H1 (cell line): ENCODE results near the gene RNF4. TPM values are rescaled to one million over a fixed set of nuclear protein-coding genes. Genes with fewer than 3 reads are reported as not detected.

ENCODE experiments used
- CTCF ChIA-PET: fragments of 300-600 bp; sonication (Branson Sonifier 250); formaldehyde crosslinking; loops from one replicate; lab custom pipeline; 2021; ENCODE audit not compliant: partially characterized antibody; lab: Charles Lee
- POLR2A ChIA-PET: fragments of 300-600 bp; sonication (Branson Sonifier 250); formaldehyde crosslinking; loops from one replicate; lab custom pipeline; 2021; ENCODE audit warnings: inconsistent platforms; ENCODE audit not compliant: partially characterized antibody; lab: Charles Lee
- DNase-seq, 2 experiments: peaks; one replicate each; pipeline versions ENCODE4 v3.0.0 to v3.0.0-alpha.2; 2010 to 2022; ENCODE audit warnings: low spot score in 2 of 2, low read depth in 1 of 2, mixed read lengths in 1 of 2
- FAIRE-seq: peaks from 2 replicates; lab custom pipeline; 2011; peaks lifted over from hg19 to GRCh38; lab: Jason Lieb, UNC
- H2AFZ ChIP-seq: 2 replicates; pipeline ENCODE4 v1.8.1; 2012; ENCODE audit warnings: low read length, inconsistent platforms
- H2AK5ac ChIP-seq: 2 replicates; pipeline ENCODE4 v1.6.1; 2013; ENCODE audit warnings: low read depth, low read length
- H2BK120ac ChIP-seq: replicated peaks from 2 replicates; pipeline ENCODE3; 2013; ENCODE audit warnings: low read depth, low read length, inconsistent platforms
- H2BK12ac ChIP-seq: 2 replicates; pipeline ENCODE4 v1.6.1; 2013; ENCODE audit warnings: low read depth, low read length
- H2BK15ac ChIP-seq: 2 replicates; pipeline ENCODE4 v1.6.1; 2013; ENCODE audit warnings: low read length
- H2BK20ac ChIP-seq: 2 replicates; pipeline ENCODE4 v1.6.1; 2013; ENCODE audit warnings: low read length
- H2BK5ac ChIP-seq: 2 replicates; pipeline ENCODE4 v1.6.1; 2013; ENCODE audit warnings: low read depth, low read length
- H3K14ac ChIP-seq: 2 replicates; pipeline ENCODE4 v1.6.1; 2013; ENCODE audit warnings: inconsistent platforms; ENCODE audit not compliant: insufficient read length
- H3K18ac ChIP-seq: 2 replicates; pipeline ENCODE4 v1.6.1; 2013; ENCODE audit warnings: low read length; ENCODE audit errors: extremely low read depth
- H3K23ac ChIP-seq: 2 replicates; pipeline ENCODE4 v1.6.1; 2013; ENCODE audit warnings: inconsistent platforms; ENCODE audit not compliant: insufficient read length
- H3K23me2 ChIP-seq: 2 replicates; pipeline ENCODE4 v1.6.1; 2013; ENCODE audit warnings: low read depth, low read length
- H3K27ac ChIP-seq: 2 replicates; pipeline ENCODE4 v1.6.1; 2011; ENCODE audit warnings: low read depth, low read length, inconsistent platforms
- H3K27me3 ChIP-seq, 4 experiments: replicated peaks in 1 of 4; 1 replicate in 1 of 4; 2 replicates in 3 of 4; pipeline versions ENCODE4 v1.6.1 to v1.8.1; 2011 to 2013; ENCODE audit warnings: low read length in 3 of 4, mild to moderate bottlenecking in 3 of 4, inconsistent platforms in 2 of 4, mixed read lengths in 2 of 4, moderate library complexity in 1 of 4; ENCODE audit not compliant: control insufficient read depth in 3 of 4, insufficient read depth in 3 of 4; ENCODE audit errors: extremely low read depth in 1 of 4
- H3K36me3 ChIP-seq, 4 experiments: 2 replicates each; pipeline versions ENCODE4 v1.6.1 to v1.8.1; 2011 to 2013; ENCODE audit warnings: mild to moderate bottlenecking in 4 of 4, low read length in 3 of 4, moderate library complexity in 2 of 4, control low read depth in 1 of 4, inconsistent platforms in 1 of 4; ENCODE audit not compliant: insufficient read depth in 4 of 4, control insufficient read depth in 2 of 4
- H3K4ac ChIP-seq: replicated peaks from 2 replicates; pipeline ENCODE3; 2013; ENCODE audit warnings: low read length, low read depth, mixed read lengths, inconsistent platforms; ENCODE audit not compliant: insufficient read length
- H3K4me1 ChIP-seq, 4 experiments: replicated peaks in 1 of 4; 1 replicate in 1 of 4; 2 replicates in 3 of 4; pipeline versions ENCODE4 v1.6.1 to v1.8.1; 2011 to 2013; ENCODE audit warnings: low read length in 3 of 4, inconsistent platforms in 2 of 4, mixed read lengths in 1 of 4; ENCODE audit not compliant: insufficient read depth in 4 of 4, control insufficient read depth in 3 of 4
- H3K4me2 ChIP-seq, 2 experiments: 2 replicates each; pipeline versions ENCODE4 v1.6.1 to v1.8.1; 2011 to 2013; ENCODE audit warnings: low read depth in 2 of 2, low read length in 2 of 2, control low read depth in 1 of 2, inconsistent platforms in 1 of 2, mild to moderate bottlenecking in 1 of 2; ENCODE audit not compliant: insufficient read depth in 1 of 2
- H3K4me3 ChIP-seq, 4 experiments: fragments of 200-600, 300-600 bp in 1 of 4; sonication (generic), shearing (Covaris generic), sonication (Bioruptor Twin) in 1 of 4; 2 replicates each; pipeline versions ENCODE4 v1.5.1 to v1.8.1; 2011 to 2016; ENCODE audit warnings: low read length in 4 of 4, low read depth in 3 of 4, control low read depth in 2 of 4, inconsistent platforms in 2 of 4, mild to moderate bottlenecking in 2 of 4, mixed read lengths in 1 of 4, moderate library complexity in 1 of 4; ENCODE audit not compliant: insufficient read depth in 2 of 4; ENCODE audit errors: extremely low read depth in 1 of 4
- H3K56ac ChIP-seq: replicated peaks from 2 replicates; pipeline ENCODE3; 2013; ENCODE audit warnings: low read depth, mild to moderate bottlenecking, mixed read lengths, low read length, inconsistent platforms; ENCODE audit not compliant: insufficient read length
- H3K79me1 ChIP-seq: 2 replicates; pipeline ENCODE4 v1.6.1; 2013; ENCODE audit warnings: low read depth, low read length, control low read depth
- H3K79me2 ChIP-seq, 2 experiments: 2 replicates each; pipeline versions ENCODE4 v1.6.1 to v1.8.1; 2012 to 2013; ENCODE audit warnings: low read length in 2 of 2, mild to moderate bottlenecking in 2 of 2, inconsistent platforms in 1 of 2; ENCODE audit not compliant: insufficient read depth in 2 of 2, control insufficient read depth in 1 of 2
- H3K9ac ChIP-seq, 4 experiments: replicated peaks in 1 of 4; 1 replicate in 1 of 4; 2 replicates in 3 of 4; pipeline versions ENCODE4 v1.6.1 to v1.8.1; 2011 to 2013; ENCODE audit warnings: low read depth in 3 of 4, low read length in 3 of 4, control low read depth in 2 of 4, mild to moderate bottlenecking in 2 of 4, moderate library complexity in 2 of 4, inconsistent platforms in 1 of 4; ENCODE audit errors: extremely low read depth in 1 of 4
- H3K9me3 ChIP-seq, 2 experiments: 2 replicates each; pipeline versions ENCODE4 v1.6.1 to v1.8.1; 2012 to 2013; ENCODE audit warnings: mild to moderate bottlenecking in 2 of 2, moderate library complexity in 2 of 2, control low read depth in 1 of 2, inconsistent platforms in 1 of 2, low read depth in 1 of 2, low read length in 1 of 2, mixed read lengths in 1 of 2; ENCODE audit not compliant: insufficient read depth in 2 of 2
- H4K20me1 ChIP-seq, 2 experiments: replicated peaks in 1 of 2; 2 replicates each; pipeline versions ENCODE3 to v1.8.1; 2011 to 2013; ENCODE audit warnings: inconsistent platforms in 2 of 2, low read length in 2 of 2, mild to moderate bottlenecking in 1 of 2; ENCODE audit not compliant: insufficient read depth in 2 of 2, control insufficient read depth in 1 of 2
- H4K5ac ChIP-seq: 2 replicates; pipeline ENCODE4 v1.6.1; 2013; ENCODE audit warnings: low read length, low read depth, mixed read lengths, inconsistent platforms; ENCODE audit not compliant: insufficient read length
- H4K8ac ChIP-seq: 2 replicates; pipeline ENCODE4 v1.8.0; 2013; ENCODE audit warnings: mild to moderate bottlenecking, moderate library complexity, low read length, inconsistent platforms; ENCODE audit not compliant: insufficient read depth; ENCODE audit errors: extremely low read depth
- H4K91ac ChIP-seq: replicated peaks from 2 replicates; pipeline ENCODE3; 2013; ENCODE audit warnings: low read length, mixed read lengths, inconsistent platforms; ENCODE audit not compliant: insufficient read length
- CEBPB ChIP-seq: IDR thresholded peaks from 2 replicates; pipeline ENCODE4 v1.6.1; 2012; ENCODE audit warnings: low read depth, low read length
- POLR2A ChIP-seq, 2 experiments: IDR thresholded peaks; 1 replicate in 1 of 2; 2 replicates in 1 of 2; pipeline ENCODE4 v1.6.1; 2011; ENCODE audit warnings: low read depth in 2 of 2, low read length in 2 of 2, mild to moderate bottlenecking in 2 of 2; ENCODE audit errors: control extremely low read depth in 1 of 2
- TBP ChIP-seq: IDR thresholded peaks from 2 replicates; pipeline ENCODE4 v1.6.1; 2011; ENCODE audit warnings: low read depth, low read length, improper control_type of control experiment
- WGBS, 2 experiments: shearing (Covaris generic) in 1 of 2; methylation state at CpG; one replicate each; pipeline versions ENCODE4 v1.1.6 to v1.1.7; 2013 to 2015; ENCODE audit warnings: low lambda C conversion rate in 2 of 2, mixed read lengths in 2 of 2, inconsistent platforms in 1 of 2, low coverage in 1 of 2, missing lambda C conversion rate in 1 of 2; ENCODE audit not compliant: insufficient replicate concordance in 2 of 2, insufficient coverage in 1 of 2, insufficient read length in 1 of 2; ENCODE audit errors: extremely low coverage in 1 of 2, missing lambda C conversion rate in 1 of 2; 5-methylcytosine and 5-hydroxymethylcytosine counted together
- polyA plus RNA-seq, 7 experiments: library from polyadenylated mRNA; depleted of rRNA in 3 of 7; stranded (reverse) in 5 of 7; unstranded in 2 of 7; fragments of >200 nt in 5 of 7; fragments of 200-250 nt in 2 of 7; gene quantifications; 1 replicate in 5 of 7; 2 replicates in 1 of 7; 4 replicates in 1 of 7; pipeline versions ENCODE4 v1.2.1 to v1.2.3, GENCODE V29; 2011 to 2013; ENCODE audit warnings: missing spikeins in 2 of 7, mixed read lengths in 2 of 7
- total RNA-seq: library from RNA; stranded (reverse); fragmentation: NEBNext Ultra II Directional; extraction: Animal tissue kit (Norgen Biotek cat#: 25700); gene quantifications from 2 replicates; pipeline ENCODE4 v1.2.1, GENCODE V29; 2021

The RNF4 gene
- total and polyA plus RNA-seq, 2 of the 8 experiments (the other 6 are each of a cell fraction or from before 2014, with no cell fraction given), result 68.2 to 78.9 TPM

- Histone ChIP-seq H3K4me1 (peaks cover 0 to 17% (median 9%) of the 10 kb centered on the region in 4 experiments; a peak in 6 of 7 replicates), H2BK20ac (no peak overlapping the region), H4K5ac (no peak overlapping the region), H2BK120ac (no peak overlapping the region), H3K27me3 (peaks cover 9 to 23% (median 20%) of the 10 kb centered on the region in 4 experiments), H3K14ac (no peak overlapping the region), H3K18ac (peak overlapping the region; percentile 60), H4K20me1 (no peaks in the 10 kb centered on the region), H3K9me3 (no peaks in the 10 kb centered on the region), H3K79me1 (no peaks in the 10 kb centered on the region), H2BK5ac (no peak overlapping the region), H3K9ac (no peak overlapping the region), H3K36me3 (no peaks in the 10 kb centered on the region), H2AFZ (no peak overlapping the region; the same call in 1 of the 2 replicates), H3K79me2 (no peaks in the 10 kb centered on the region), H3K56ac (no peak overlapping the region), H3K4ac (no peak overlapping the region), H2BK15ac (no peak overlapping the region), H3K23ac (no peak overlapping the region), H3K4me2 (no peak overlapping the region), H3K23me2 (peaks cover 5% of the 10 kb centered on the region; the same call in 1 of the 2 replicates), H3K27ac (no peak overlapping the region), H2AK5ac (no peak overlapping the region)
- CTCF ChIA-PET, result interaction anchor here (0.7 to 2.7 kb wide), 6 partner anchors 10 to 69 kb away, joined by 3 to 16 read pairs (median 3); no protein-coding TSS in a partner anchor
- DNase-seq, result no peak
- WGBS, 2 experiments, result 74% methylated on average over 4 of the region's 10 CpGs; no CpG with 5 or more reads in 1 of the 2 experiments
- FAIRE-seq, result no peak
- POLR2A ChIA-PET, result no interaction called here
- TF ChIP-seq CEBPB, result no peak
- no peak for TF ChIP-seq POLR2A (IDR thresholded peaks at IDR 0.05; ENCODE audit: control extremely low read depth in 1 of 2, low read depth in 2 of 2, low read length in 2 of 2)
- TF ChIP-seq TBP, result no peak
- TF ChIP-seq, all 59 proteins: peak for 0
- no peak overlapping the region for H4K8ac ChIP-seq
- no peak overlapping the region for H4K91ac ChIP-seq
- no peak overlapping the region for H2BK12ac ChIP-seq
- H3K4me3 ChIP-seq, result no peak overlapping the region
These were observed 45.2 kb upstream of the RNF4 start for GRCh38 chr4:2423695-2424094.
